HG03196 (cell line): ENCODE results near the gene PCDHA2.
"Not testable (repeated sequence)": the region's sequence is repeated elsewhere in the genome, so short reads cannot be mapped to it uniquely, and the experiment has no call there.

ENCODE experiments used
- ATAC-seq: cut with Tn5 transposase; IDR thresholded peaks from one replicate; pipeline ENCODE4 v1.9.1; 2021; ENCODE audit not compliant: unreplicated experiment

PCDHA2 gene

DNA sequence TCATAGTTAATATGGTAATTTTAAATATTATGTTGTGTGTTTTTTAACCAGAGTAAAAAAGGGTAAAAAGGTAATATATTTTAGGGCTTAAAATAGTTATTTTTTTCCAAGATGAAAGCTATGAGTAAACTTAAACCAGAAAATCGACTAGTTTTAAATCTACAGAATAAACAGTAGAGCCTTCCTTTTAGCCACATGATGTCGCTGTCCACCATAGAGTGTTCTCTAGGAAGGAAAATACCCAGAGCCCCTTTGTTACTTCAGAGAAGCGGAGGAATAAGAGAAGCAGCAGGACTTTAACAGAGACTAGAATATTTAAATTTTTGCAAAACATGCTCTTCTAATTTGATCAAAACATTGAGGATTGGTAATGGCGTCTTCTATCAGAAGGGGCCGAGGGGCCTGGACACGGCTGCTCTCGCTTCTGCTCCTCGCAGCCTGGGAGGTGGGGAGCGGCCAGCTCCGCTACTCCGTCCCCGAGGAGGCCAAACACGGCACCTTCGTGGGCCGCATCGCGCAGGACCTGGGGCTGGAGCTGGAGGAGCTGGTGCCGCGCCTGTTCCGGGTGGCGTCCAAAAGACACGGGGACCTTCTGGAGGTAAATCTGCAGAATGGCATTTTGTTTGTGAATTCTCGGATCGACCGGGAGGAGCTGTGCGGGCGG is at the start of gene PCDHA2:
TSS of gene PCDHA2 (plus strand) at position 258 of the 664 bp plus-strand sequence.
- no peak for ATAC-seq

DNA sequence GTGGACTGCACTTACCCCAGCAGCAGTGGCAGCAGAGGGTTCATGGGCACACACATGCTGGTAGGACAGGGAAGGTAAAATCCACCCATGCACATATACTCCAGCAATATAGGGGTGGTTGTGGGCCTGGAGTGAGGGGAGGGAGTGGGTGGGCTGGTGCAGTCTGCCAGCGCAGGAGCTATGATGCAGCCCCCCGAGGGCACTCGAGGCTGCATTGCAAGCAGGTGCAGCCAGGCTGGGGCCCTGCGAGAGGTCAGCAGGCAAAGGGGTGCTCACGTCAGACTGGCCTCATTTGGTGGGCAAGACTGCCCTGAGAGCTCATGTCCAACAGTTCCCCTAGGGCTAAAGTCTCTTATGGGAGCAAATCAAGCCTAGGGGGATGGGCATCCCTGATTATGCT is 41.1 kb upstream of the PCDHA2 start:
- ATAC-seq: no peak

DNA sequence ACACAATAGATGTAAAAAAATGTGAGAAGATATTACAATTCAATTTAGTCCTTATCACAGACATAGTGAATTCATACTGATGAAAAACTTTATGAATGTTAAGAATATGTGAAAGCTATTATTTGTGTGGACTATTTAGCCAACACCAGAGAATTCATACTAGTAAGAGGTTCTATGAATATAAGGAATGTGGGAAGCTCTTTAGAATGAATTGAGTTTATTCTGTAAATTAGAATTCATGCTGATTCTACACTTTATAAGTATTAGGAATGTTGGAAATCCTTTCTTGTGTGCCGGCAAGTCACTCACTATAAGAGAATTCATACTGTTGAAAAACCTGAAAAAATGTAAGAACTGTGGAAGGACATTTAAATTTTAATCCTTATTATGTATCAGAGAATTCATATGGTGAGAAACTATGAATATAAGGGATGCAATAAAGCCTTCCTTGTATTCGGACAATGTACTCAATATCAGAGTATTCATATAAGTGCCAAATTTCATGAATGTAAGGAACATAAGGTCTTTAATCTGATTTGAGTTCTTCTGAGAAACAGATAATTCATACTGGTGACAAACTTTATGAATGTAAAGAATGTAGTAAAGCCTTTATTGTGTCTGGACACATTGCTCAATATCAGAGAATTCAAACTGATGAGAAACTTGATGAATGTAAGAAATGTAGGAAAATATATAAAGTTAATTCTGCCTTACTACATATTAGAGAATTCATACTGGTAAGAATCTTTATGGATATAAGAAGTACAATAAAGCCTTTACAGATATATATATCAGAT is 30.3 kb upstream of the PCDHA2 start:
- ATAC-seq: no peak

DNA sequence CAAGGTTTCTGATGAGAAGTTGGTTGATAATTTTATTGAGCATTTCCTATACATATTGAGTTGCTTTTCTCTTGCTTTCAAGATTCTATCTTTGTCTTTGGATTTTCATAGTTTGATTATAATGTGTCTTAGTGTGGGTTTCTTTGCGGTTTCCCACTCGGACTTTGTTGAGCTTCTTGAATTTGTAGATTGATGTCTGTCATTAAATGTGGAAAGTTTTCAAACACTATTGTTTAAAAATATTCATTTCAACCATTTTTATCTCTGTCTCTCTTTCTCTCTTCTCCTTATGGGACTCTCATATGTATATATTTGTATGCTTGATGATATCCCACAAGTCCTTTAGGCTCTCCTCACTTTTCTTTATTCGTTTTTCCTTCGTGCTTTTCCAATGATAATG is 27.2 kb upstream of the PCDHA2 start:
- ATAC-seq: no peak

DNA sequence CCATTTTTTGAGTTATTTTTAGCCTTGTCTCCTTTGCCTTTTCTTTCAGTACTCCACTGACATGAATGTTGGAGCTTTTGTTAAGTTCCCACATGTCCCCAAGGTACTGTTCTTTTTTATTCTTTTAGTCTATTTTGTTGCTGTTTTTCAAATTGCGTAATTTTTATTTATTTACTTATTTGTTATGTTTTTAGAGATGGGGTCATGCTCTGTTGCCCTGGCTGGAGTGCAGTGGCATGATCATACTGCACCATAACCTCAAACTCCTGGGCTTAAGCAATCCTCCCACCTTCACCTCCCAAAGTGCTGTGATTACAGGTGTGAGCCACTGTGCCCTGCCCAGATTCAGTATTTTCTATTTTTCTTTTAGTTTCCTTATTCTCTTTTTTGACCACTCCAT is 14.1 kb upstream of the PCDHA2 start:
- ATAC-seq: no peak

DNA sequence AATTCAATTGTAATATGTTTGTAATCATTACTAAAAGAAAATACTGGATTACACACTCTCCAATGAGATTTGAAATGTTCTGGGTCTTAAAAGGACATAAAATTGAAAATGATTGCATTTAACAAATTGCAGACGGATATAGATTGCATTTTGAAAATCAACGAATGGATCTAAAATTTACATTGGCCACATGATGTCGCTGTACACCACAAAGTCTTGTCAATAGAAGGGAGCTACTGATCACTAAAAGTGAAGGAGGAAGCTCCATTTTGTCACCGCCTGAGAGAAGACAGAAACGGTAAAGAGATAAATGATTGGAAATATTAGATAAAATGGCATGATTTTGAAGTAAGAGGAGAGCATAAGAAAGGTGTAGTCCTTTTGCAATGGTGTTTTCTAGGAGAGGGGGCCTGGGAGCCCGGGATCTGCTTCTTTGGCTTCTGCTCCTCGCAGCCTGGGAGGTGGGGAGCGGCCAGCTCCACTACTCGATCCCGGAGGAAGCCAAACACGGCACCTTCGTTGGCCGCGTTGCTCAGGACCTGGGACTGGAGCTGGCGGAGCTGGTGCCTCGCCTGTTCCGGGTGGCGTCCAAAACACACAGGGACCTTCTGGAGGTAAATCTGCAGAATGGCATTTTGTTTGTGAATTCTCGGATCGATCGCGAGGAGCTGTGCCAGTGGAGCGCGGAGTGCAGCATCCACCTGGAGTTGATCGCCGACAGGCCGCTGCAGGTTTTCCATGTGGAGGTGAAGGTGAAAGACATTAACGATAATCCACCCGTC is 8.6 kb upstream of the PCDHA2 start, which contains the start of gene PCDHA1:
TSS of gene PCDHA1 (plus strand) at position 236 of the 782 bp plus-strand sequence.
- no peak for ATAC-seq

DNA sequence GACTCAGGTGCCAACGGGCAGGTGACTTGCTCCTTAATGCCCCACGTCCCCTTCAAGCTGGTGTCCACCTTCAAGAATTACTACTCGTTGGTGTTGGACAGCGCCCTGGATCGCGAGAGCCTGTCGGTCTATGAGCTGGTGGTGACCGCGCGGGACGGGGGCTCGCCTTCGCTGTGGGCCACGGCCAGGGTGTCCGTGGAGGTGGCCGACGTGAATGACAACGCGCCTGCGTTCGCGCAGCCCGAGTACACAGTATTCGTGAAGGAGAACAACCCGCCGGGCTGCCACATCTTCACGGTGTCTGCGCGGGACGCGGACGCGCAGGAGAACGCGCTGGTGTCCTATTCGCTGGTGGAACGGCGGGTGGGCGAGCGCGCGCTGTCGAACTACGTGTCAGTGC is 7.2 kb upstream of the PCDHA2 start:
- not testable (repeated sequence) for ATAC-seq

DNA sequence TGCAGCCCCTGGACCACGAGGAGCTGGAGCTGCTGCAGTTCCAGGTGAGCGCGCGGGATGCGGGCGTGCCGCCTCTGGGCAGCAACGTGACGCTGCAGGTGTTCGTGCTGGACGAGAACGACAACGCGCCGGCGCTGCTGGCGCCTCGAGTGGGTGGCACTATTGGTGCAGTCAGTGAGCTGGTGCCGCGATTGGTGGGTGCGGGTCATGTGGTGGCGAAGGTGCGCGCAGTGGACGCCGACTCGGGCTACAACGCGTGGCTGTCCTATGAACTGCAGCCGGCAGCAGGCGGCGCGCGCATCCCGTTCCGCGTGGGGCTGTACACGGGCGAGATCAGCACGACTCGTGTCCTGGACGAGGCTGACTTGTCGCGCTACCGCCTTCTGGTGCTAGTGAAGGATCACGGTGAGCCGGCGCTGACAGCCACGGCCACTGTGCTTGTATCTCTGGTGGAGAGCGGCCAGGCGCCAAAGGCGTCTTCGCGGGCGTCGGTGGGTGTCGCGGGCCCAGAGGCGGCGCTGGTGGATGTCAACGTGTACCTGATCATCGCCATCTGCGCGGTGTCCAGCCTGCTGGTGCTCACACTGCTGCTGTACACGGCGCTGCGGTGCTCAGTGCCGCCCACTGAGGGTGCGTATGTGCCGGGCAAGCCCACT is 6.7 kb upstream of the PCDHA2 start:
- not testable (repeated sequence) for ATAC-seq

DNA sequence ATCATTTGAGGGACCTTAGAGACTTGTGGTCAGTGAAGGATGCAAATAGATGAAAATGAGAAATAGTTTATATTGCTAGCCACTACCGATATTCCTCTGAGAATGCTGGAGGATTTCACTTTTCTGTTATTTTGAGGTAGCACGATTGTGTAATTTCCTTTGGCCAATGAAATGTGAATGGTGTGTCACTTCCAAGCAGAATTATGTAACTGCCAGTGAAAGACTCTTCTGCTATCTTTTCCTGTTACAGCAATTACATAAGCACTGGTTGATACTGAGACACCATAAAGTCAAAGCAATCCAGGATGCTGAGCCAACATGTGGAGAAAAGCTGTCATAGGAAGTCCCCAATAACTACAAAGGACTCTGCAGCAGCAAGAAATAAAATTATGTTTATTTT is 3.6 kb upstream of the PCDHA2 start:
- ATAC-seq: no peak

DNA sequence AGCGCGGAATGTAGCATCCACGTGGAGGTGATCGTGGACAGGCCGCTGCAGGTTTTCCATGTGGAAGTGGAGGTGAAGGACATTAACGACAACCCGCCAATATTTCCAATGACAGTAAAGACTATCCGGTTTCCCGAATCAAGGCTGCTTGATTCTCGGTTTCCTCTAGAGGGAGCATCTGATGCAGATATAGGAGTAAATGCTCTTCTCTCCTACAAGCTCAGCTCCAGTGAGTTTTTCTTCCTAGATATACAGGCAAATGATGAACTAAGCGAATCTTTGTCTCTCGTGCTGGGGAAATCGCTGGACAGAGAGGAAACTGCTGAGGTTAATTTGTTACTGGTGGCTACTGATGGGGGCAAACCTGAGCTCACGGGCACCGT is 598 bp downstream of the PCDHA2 start:
- ATAC-seq: no peak

DNA sequence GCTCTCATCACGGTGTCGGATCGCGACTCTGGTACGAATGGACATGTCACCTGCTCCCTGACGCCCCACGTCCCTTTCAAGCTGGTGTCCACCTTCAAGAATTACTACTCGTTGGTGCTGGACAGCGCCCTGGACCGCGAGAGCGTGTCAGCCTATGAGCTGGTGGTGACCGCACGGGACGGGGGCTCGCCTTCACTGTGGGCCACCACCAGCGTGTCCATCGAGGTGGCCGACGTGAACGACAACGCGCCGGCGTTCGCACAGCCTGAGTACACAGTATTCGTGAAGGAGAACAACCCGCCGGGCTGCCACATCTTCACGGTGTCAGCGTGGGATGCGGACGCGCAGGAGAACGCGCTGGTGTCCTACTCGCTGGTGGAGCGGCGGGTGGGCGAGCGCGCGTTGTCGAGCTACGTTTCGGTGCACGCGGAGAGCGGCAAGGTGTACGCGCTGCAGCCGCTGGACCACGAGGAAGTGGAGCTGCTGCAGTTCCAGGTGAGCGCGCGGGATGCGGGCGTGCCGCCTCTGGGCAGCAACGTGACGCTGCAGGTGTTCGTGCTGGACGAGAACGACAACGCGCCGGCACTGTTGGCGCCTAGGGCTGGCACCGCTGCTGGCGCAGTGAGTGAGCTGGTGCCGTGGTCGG is 1.5 kb downstream of the PCDHA2 start:
- ATAC-seq: not testable (repeated sequence)

DNA sequence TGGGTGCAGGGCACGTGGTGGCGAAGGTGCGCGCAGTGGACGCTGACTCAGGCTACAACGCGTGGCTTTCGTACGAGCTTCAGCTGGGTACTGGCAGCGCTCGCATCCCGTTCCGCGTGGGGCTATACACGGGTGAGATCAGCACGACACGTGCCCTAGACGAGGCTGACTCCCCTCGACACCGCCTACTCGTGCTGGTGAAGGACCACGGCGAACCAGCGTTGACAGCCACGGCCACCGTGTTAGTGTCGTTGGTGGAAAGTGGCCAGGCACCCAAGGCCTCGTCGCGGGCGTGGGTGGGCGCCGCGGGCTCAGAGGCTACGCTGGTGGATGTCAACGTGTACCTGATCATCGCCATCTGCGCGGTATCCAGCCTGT is 2.1 kb downstream of the PCDHA2 start:
- ATAC-seq: no peak

DNA sequence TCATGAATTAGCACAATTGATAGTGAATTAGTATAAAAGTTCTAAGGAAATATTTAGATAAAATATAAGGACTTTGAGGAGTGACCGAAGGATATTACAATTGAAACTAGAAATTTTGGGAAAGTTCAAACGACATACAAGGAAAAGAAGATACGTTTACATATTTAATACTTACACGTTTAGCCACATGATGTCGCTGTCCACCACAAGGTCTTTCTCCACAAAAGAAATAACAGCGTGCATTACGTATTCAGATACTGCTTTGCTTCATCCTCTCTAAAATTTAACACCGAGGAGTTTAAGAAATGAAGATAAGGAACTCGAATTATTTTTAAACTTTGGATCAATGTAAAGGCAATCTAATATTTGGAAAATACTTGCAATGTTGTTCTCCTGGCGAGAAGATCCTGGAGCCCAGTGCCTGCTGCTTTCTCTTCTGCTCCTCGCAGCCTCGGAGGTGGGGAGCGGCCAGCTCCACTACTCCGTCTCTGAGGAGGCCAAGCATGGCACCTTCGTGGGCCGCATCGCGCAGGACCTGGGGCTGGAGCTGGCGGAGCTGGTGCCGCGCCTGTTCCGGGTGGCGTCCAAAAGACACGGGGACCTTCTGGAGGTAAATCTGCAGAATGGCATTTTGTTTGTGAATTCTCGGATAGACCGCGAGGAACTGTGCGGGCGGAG is 6.3 kb downstream of the PCDHA2 start, which contains the start of gene PCDHA3:
TSS of gene PCDHA3 (plus strand) at position 242 of the 678 bp plus-strand sequence.
- ATAC-seq: no peak

DNA sequence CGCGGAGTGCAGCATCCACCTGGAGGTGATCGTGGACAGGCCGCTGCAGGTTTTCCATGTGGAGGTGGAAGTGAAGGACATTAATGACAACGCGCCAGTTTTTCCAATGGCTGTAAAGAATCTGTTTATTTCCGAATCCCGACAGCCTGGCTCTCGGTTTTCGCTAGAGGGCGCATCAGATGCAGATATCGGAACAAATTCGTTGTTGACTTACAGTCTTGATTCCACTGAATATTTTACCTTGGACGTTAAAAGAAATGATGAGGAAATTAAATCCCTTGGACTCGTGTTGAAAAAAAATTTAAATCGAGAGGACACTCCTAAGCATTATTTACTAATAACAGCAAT is 6.8 kb downstream of the PCDHA2 start:
- no peak for ATAC-seq

DNA sequence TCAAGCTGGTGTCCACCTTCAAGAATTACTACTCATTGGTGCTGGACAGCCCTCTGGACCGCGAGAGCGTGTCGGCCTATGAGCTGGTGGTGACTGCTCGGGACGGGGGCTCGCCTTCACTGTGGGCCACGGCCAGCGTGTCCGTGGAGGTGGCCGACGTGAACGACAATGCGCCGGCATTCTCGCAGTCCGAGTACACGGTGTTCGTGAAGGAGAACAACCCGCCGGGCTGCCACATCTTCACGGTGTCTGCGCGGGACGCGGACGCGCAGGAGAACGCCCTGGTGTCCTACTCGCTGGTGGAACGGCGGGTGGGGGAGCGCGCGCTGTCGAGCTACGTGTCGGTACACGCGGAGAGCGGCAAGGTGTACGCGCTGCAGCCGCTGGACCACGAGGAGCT is 7.7 kb downstream of the PCDHA2 start:
- ATAC-seq: not testable (repeated sequence)

DNA sequence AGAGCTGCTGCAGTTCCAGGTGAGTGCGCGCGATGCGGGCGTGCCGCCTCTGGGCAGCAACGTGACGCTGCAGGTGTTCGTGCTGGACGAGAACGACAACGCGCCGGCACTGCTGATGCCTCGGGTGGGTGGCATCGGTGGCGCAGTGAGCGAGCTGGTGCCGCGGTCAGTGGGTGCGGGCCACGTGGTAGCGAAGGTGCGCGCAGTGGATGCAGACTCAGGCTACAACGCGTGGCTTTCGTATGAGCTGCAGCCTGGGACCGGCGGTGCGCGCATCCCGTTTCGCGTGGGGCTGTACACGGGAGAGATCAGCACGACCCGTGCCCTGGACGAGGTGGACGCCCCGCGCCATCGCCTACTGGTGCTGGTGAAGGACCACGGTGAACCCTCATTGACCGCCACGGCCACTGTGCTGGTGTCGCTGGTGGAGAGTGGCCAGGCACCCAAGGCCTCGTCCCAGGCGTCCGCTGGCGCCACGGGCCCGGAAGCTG is 8.2 kb downstream of the PCDHA2 start:
- ATAC-seq: no peak

DNA sequence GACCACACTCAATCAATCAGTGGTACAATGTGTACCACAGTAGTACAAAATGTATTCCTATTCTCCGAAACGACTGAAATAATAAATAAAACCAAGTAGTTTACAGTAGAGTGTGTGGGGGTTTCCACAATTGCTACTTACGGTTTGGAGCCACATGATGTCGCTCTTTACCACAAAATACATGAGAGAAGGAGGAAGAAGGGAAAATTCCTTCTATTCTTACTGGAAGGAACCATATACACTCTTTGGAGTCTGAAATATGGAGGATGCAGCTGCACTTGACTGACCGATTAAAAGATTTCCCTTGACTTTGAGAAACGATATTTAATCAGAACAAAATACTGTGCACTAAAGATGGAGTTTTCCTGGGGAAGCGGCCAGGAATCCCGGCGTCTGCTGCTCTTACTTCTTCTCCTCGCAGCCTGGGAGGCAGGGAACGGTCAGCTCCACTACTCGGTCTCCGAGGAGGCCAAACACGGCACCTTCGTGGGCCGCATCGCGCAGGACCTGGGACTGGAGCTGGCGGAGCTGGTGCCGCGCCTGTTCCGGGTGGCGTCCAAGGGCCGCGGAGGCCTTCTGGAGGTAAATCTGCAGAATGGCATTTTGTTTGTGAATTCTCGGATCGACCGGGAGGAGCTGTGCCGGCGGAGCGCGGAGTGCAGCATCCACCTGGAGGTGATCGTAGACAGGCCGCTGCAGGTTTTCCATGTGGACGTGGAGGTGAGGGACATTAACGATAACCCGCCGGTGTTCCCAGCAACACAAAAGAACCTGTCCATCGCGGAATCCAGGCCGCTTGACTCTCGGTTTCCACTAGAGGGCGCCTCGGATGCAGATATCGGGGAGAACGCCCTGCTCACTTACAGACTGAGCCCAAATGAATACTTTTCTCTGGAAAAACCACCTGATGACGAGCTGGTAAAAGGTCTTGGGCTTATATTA is 12.5 kb downstream of the PCDHA2 start, which contains the start of gene PCDHA4:
TSS of gene PCDHA4 (plus strand) at position 235 of the 942 bp plus-strand sequence.
- ATAC-seq: no peak

DNA sequence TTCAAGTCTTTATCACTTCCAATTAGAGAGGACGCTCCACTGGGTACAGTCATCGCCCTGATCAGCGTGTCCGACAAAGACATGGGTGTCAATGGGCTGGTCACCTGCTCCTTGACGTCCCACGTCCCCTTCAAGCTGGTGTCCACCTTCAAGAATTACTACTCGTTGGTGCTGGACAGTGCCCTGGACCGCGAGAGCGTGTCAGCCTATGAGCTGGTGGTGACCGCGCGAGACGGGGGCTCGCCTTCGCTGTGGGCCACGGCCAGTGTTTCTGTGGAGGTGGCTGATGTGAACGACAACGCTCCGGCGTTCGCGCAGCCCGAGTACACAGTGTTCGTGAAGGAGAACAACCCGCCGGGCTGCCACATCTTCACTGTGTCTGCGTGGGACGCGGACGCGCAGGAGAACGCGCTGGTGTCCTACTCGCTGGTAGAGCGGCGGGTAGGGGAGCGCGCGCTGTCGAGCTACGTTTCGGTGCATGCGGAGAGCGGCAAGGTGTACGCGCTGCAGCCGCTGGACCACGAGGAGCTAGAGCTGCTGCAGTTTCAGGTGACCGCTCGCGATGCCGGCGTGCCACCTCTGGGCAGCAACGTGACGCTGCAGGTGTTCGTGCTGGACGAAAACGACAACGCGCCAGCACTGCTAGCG is 13.7 kb downstream of the PCDHA2 start:
- not testable (repeated sequence) for ATAC-seq
